Endometrium (tissue), 2 donors: Measurements from ENCODE around the gene TMC7.

Experiments
- FAIRE-seq: peaks from 2 replicates; lab custom pipeline; 2012; peaks lifted over from hg19 to GRCh38; lab: Jason Lieb, UNC
- donor health status: control.
- donor health status: control.

Gene TMC7

DNA sequence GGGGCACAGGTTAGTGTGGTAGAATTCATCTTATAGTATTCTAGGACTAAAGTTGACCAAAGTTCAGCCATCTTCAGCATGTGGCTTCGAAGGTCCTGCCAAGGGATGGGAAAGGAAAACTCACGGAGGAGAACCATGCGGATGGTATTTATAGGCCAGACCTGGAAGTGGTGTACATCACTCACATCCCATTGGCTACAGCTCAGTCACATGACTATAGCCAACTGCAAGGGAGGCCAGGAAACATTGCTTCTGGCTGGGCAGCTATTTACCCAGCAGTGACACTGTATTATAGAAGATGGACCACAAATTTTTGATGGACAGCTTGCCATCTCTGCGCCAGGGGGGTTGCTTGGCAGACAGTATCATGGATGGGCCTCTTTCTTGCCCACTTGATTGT lies 48.0 kb downstream of the TMC7 start:
- FAIRE-seq, result no peak

DNA sequence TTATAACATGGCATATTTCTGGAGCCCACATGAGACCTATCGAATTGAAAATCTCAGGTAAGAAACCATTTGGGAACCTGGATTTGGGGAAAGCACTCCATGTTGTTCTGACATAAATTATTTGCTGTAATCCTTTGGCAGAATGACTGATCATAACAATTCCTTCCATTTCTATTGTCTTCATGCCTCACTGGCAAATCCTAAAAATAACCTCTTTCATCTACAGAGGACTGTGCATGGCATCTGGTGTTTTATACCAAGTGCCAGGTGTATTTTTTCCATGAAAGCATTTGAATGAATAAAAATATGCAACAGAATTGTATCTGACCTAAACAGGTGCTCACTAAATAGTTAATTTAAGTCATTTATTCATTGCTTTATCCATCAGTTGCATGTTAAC lies 50.0 kb downstream of the TMC7 start:
- no peak for FAIRE-seq

DNA sequence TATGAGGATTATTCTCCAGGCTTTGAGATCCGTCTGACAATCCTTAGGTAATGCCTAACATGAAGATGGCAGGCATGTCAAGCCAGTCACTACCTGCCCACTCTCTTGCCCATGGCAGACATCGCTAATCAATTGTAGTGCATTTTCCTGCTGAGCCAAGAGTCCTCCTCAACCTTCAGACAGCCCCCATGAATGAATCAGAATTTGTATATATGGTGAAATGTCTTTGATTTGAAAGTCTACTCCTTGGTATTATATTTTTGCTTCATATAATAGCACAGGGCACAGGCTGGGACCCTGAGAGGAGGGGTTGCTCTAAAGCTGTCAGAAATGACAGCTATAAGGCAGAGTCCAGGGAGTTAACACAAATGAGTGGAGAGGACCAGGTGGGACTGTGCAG lies 56.7 kb downstream of the TMC7 start:
- FAIRE-seq, result no peak

DNA sequence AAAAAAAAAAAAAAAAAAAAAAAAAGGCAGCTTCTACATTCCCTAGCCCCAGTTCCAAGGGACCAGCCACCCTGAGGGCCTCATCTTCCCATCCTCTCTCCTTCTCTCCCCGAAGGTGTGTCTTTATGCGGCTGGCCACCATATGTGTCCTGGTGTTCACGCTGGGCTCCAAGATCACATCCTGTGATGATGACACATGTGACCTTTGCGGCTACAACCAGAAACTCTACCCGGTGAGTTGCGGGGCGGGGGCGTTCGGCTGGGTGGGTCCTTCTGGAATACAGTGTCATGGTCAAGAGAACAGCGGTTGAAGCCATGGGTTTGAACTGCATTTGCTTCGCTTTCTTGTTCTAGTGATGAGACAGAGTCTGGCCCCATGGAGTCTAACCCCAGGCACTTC lies 61.0 kb downstream of the TMC7 start:
- no peak for FAIRE-seq

DNA sequence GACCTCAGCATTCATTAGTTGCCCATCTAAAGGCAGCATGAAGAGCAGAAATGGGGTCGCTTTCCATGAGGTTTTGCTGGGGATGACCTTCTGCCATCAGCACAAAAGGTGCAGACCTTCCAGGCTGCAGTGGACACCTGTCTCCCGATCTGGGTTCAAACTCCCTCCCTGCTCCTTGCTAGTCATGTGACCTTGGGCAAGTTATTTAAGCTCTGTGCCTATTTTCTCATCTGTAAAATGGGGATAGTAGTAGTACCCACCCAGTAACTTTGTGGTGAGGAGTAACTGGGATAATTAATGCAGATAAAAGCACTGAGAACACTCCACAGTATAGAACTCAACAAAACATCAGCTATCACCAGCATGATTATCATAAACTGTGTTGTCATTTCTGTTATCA lies 62.3 kb downstream of the TMC7 start:
- FAIRE-seq, result no peak

DNA sequence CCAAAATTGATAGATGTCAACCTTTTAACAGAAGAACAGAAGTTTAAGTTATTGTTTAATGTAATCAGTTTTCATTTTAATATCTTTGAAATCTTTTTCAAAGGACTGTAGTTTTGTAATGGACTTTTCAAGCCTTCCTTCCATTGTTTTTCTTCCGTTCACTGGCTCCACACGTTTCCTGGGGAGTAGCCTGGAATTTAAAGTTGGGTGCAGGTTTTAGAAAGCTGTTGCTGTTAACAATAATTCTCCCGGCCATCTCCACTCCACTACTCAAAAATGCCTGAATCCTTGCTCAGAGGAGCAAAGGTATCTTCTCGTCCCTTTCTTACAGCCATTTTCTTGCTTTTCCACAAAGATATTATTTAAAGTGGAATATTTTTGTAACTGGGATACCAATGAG lies 79.0 kb downstream of the TMC7 start:
- FAIRE-seq, result no peak

DNA sequence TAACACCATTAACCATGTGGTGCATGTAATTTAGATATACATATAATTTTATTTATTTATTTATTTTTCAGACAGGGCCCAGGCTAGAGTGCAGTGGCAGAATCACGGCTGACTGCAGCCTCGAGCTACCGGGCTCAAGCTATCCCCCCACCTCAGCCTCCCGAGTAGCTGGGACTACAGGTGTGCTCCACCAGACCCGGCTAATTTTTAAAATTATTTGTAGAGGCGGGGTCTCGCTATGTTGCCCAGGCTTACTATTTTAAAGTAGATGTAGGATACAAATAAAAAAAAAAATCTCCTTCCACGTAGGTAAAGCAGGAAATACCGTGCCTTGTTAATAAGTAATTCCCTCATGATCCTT lies 83.2 kb downstream of the TMC7 start:
- FAIRE-seq, result no peak

DNA sequence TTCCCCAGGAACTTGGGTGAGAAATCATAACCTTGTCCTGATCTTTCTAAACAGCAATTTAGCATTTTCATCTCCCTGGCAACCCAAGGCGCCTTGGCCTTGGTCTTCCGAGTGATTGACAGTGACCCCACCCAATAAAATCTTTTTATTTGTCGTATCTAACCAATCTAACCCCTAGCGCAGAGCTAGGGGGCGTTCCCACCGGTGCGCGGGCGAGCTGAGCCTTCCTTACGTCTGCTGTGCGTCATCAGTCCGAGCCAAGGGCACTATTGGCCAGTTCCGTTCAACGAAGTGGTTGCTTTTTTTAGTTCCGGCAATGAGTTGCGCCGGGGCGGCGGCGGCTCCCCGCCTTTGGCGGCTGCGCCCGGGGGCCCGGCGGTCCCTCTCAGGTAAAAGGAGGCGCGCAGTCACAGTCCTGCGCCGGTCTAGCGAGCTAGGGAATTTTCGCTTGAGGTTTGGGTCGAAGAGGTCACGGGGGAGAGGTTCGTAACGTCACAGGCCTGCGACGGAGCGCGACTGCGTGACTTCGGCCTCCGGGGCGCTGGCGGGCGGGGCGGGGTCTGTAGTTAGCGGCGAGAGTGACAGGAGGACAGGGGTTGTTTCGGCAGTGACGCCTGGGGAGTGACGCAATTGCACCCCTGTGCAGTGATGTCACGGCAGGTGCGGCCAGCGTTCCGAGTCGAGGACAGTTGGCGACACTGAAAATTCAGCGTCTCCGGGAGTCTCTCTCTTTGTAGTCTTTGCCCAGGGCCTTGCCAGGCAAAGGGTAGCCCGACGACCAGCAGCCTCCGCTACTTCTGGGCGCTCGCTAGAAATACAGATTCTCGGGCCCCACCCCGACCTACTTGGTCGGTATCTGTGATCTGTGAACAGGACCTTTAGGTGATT lies 83.9 kb downstream of the TMC7 start, which contains the start of gene COQ7:
Gene COQ7 (plus strand): TSS at position 266 of the 888 bp plus-strand sequence. CDS start 51 bp downstream, at position 317.
- FAIRE-seq, result peak; percentile 96

DNA sequence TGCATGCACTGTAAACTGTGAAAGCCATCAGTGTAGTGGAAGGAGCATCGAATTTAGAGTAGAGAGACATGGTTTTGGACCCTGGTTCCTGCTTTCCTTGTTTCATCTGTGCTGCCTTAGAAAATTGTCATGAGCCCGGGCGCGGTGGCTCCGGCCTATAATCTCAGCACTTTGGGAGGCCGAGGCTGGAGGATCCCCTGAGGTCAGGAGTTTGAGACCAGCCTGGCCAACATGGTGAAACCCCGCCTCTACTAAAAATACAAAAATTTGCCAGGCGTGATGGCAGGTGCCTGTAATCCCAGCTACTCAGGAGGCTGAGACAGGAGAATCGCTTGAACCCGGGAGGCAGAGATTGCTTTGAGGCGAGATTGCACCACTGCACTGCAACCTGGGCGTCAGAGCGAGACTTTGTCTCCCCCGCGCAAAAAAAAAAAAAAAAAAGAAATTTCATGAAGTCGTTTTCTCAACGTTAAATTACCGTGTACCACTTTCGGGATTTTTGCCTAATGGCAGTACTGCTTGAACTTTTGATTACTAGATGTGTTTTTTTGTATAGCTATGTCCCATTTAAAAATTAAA lies 84.6 kb downstream of the TMC7 start:
- no peak for FAIRE-seq

DNA sequence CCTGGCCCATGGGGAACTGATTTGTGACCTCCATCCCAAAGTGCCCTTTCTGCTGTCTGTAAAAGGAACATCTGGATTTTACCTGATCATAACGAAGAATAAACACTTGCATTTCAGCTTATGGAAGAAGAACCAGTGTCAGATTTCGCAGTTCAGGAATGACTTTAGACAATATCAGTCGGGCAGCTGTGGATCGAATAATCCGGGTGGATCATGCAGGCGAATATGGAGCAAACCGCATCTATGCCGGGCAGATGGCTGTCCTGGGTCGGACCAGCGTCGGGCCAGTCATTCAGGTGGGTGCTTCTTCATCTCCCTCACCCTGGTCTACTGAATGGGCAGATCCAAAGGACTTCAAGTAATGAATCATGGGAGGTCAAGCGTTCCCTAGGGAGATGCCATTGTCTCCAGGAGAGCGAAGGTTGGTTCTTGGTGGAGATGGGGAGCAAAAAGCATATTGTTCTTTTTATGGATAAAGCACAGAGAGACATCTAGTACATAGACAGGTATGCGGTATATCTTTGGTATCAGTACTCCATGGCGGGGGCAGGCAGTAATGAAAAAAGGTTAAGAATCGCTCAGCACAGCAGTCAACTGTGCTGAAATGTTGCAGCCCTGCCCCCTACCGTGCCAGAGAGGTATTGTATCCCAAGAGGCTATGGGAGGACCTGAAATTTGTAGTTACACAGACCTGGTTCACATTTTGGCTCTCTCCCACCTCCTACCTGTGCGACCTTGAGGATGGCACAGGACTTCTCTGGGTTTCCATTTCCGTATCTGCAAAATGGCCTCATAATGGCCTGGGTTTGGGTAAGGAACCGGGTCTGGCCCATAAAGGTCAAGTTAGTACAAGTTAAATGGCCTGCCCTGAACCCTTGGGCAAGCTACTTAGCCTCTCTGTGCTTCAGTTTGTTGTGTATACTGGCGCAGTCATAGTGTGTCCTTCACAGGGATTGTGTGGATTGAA lies 88.4 kb downstream of the TMC7 start:
- no peak for FAIRE-seq

DNA sequence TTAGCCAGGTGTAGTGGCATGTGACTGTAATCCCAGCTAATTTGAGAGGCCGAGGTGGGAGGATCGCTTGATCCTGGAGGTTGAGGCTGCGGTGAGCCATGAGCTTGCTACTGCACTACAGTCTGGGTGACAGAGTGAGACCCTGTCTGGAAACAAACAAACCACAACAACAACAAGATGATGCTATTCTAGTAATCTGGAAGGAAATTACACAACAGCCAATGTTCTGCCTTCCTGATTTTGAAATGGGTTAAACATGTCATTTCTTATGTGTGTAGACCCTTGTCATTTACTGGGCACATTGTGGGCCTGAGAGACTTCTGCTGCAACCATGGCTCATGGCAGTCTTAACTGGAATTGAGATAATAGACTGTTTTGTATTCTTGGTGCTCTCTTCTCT lies 89.6 kb downstream of the TMC7 start:
- no peak for FAIRE-seq

DNA sequence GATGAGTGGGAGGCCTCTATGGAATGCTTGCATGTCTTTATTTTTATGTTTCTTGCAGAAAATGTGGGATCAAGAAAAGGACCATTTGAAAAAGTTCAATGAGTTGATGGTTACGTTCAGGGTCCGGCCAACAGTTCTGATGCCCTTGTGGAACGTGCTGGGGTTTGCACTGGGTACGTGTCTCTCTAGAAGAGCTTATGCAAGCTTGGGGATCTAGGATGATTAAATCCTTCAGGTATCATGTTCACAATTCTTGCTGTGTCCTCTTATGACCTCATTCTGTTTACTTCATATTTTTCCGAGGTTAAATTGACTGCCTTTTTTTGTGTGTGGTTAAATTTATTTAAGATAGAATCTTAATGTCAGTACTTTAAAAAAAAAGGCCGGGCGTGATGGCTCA lies 90.1 kb downstream of the TMC7 start:
- no peak for FAIRE-seq

DNA sequence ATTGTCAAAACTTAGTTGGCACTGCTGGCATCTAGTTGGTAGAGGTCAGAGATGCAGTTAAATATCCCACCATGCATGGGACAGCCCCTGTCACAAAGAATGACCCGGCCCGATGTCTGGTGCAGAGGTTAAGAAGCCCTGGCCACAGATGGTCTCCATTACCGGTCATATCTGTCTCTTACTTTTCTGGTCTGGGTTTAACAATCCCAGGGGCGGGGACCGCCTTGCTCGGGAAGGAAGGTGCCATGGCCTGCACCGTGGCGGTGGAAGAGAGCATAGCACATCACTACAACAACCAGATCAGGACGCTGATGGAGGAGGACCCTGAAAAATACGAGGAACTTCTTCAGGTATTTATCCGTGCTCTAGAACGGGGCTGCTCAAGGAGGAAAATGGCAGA lies 91.8 kb downstream of the TMC7 start:
- no peak for FAIRE-seq

DNA sequence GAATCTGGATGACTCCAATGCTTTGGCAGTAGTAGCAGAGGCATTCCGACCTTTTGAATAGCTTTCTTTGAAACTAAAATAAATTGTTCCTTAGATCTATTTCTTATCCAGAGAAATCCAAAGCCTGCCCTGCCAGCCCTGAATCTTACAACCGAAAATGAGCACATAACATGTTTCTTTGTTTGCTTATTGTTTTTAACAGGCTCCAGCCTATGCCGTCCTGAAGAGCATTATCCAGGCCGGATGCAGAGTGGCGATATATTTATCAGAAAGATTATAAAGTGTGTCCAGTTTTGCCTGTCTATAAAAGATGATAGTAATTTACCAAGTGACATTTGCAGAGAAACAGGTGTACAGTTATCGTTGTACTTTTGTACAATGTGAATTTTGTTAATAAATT lies 94.1 kb downstream of the TMC7 start:
- no peak for FAIRE-seq

DNA sequence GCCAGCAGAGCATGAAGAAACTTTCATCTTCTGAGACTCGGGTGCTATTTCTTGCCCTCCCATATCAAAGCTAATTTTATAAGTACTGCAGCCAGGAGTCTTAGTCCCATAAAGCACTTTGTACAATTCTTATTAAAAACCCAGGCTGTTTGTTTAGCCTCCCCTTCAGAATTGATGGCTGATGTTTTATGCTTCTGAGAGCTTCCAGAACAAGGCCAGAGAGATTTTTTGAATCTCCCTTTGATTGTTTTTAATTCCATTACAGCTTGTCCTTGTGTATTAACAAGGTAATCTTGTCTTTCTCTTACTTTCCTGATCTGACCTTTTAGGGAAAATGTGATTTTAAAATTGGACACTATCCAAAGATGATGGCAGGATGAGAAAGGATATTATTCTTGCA lies 99.9 kb downstream of the TMC7 start:
- FAIRE-seq, result no peak

DNA sequence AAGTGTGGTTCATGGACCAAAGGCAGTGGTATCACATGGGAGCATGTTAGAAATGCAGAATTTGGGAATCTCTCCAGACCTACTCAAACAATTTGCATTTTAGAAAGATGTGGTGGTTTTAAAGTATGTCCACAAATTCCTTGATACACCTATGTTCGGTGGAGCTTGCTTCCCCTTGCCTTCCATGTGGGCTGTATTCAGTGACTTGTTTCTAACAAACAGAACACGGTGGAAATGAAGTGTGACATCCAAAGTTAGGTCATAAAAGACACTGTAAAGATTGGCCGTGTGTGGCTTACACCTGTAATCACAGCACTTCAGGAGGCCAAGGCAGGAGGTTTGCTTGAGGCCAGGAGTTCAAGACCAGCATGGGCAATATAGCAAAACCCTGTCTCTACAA lies 100.4 kb downstream of the TMC7 start:
- no peak for FAIRE-seq

DNA sequence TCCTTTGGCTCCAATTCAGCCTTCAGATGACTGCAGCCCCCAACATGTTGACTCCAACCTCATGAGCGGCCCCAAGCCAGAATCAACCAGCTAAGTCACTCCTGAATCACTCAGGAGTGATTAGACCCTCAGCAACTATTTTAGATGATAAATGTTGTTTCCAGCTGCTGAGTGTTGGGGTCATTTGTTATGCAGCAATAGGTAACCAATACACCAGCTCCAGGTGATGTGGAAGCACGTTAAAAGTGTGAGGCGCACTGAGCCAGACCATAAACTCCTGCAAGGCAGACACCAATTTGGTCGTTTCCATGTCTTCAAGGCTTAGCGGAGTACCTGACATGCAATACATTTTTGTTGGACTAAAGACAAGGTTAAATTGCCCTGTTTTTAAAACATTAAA lies 101.1 kb downstream of the TMC7 start:
- FAIRE-seq, result no peak

DNA sequence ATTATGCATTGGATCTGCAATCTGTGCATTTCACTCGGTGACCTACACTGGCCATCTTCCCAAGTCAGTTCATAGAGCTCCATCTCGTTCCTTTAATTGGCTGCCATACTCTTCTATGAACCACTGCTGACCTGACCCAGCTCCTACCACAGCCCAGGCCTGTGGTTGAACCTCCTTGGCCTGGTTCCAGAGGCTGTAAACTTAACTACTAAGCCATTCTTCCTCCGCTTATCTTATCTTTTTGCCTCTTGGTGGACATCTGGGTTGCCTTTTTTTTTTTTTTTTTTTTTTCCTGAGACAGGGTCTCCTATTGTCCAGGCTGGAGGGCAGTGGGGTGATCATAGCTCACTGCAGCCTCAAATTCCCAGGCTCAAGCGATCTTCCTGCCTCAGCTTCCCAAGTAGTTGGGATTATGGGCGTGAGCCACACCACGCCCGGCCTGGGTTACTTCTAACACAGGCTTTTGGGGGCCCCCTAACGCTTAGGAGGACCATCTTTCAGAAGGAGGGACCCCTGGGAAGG lies 102.0 kb downstream of the TMC7 start:
- no peak for FAIRE-seq

DNA sequence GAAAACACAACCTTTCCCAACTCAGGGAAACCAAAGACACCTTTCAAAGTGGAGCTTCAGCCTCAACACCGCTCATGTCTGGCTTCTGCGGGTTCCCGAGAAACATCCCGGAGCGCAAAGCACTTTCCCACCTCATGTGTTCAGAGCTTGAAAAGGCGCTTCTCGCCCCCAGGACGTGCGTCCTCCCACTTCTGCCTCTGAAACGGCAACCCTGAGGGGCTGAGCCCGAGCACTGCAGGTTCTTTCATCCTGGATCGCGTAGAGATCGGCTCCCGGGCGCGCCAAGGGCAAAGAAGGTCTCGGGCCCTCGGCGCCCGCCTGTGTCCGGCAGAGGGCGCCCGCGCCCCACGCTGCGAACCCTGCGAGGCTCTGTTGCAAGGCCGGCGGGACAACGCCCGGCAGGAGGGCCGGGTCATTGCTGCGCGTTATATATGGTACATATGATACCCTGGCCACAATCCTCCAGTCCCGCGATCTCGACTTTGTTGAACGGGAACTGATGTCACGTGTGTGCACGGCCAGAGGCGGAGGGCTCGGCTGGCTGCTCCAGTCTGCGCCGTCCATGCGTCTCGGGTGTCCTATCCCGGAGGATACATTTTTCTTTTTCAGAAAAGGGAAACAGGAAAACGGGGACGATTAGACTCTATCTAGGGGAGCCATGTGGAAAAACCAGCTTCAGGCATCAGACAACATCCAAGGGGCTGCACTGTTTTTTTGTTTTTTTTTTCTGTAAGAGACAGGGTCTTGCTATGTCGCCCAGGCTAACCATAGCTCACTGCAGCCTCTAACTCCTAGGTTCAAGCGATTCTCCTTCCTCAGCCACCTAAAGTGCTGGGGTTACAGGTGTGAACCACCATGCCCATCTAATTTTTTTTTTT lies 102.8 kb downstream of the TMC7 start:
- no peak for FAIRE-seq

DNA sequence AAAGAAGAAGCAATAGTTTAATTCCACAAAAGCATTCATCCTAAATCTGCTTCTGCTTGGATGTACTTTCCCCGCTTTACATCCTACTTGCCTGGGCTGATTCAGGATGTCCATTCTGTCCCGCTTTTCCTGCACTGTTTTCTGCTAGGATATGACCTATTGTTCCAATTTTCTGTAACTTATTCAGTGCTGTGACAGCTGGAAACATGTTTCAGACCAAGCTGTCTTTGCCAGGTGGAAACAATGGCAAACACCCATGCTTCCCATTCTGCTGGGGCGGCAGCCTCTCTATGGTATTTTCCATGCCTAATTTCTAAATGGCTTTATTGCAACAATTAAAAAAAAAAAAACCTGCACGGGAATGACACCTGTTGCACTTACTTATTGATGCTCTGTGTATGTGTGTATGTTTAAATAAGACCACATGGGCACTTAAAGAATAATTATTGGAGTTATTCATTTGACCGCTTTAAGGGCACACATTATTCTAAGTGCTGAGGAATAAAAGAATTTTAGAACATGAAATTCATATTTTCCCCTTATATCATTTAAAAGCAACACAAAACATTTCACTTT lies 104.7 kb downstream of the TMC7 start:
- no peak for FAIRE-seq

DNA sequence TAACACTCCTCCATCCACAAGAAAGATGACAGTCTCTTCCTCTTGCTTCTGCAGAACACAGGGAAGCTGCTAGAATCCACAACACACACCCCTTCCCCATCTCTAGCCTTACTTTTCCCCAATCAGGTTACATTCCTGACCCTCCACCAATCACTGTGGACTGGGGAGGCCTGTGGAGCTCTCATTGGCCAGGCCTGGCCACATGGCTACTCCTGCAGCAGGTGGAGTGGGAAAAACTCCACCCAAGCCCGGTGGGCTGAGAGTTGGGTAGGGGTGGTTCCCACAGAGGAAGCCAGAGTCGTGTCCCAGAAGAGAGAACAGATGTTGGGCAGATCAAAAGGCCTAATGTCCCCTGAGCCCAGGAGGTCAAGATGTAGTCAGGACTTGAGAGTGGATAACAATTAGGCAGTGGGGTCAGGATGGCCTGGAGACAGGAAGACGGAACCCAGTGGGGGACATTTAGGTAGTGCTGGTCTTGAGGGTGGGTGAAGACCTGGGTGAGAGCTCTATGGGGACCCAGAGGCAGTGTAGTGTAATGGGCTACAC lies 105.7 kb downstream of the TMC7 start:
- no peak for FAIRE-seq
